T-cell (primary cell): ENCODE measurements around the gene ABCA12. TPM values are rescaled to one million over a fixed set of nuclear protein-coding genes. Genes with fewer than 3 reads are reported as not detected.

Experiments
- ATAC-seq, 4 experiments: fragments of 200-7000 bp in 3 of 4; fragments of 150-1000 bp in 1 of 4; cut with Tn5 transposase; replicated peaks in 1 of 4; 1 replicate in 3 of 4; 2 replicates in 1 of 4; pipeline ENCODE4 v1.10.0; 2021; ENCODE audit warnings: moderate library complexity in 3 of 4, mild to moderate bottlenecking in 2 of 4, moderate number of reproducible peaks in 1 of 4
- CTCF ChIA-PET, 2 donors: fragments of 300-600 bp; sonication (Branson Sonifier 250); formaldehyde crosslinking; loops; one replicate each; lab custom pipeline; 2022; ENCODE audit warnings: antibody characterized with exemption in 2 of 2; lab: Charles Lee
- POLR2A ChIA-PET, 2 donors: fragments of 300-600 bp; sonication (Branson Sonifier 250); formaldehyde crosslinking; loops; one replicate each; lab custom pipeline; 2022; ENCODE audit warnings: antibody characterized with exemption in 2 of 2; lab: Charles Lee
- DNase-seq, 35 experiments: peaks; one replicate each; pipeline versions ENCODE4 v3.0.0 to v3.0.0-alpha.2; 2013 to 2023
- H3K27ac ChIP-seq: one replicate; pipeline ENCODE4 v1.5.1; 2013; ENCODE audit warnings: low read length
- H3K27me3 ChIP-seq, 2 experiments: replicated peaks in 1 of 2; 1 replicate in 1 of 2; 2 replicates in 1 of 2; pipeline versions ENCODE4 v1.6.1 to v1.7.0; 2013; ENCODE audit warnings: low read length in 1 of 2, mixed read lengths in 1 of 2; ENCODE audit not compliant: control insufficient read depth in 2 of 2, insufficient read depth in 2 of 2; ENCODE audit errors: extremely low read depth in 1 of 2
- H3K36me3 ChIP-seq, 2 donors: 1 replicate in 1 of 2; 2 replicates in 1 of 2; pipeline versions ENCODE4 v1.6.1 to v1.7.0; 2013; ENCODE audit warnings: low read length in 1 of 2; ENCODE audit not compliant: control insufficient read depth in 2 of 2, insufficient read depth in 1 of 2; ENCODE audit errors: extremely low read depth in 1 of 2
- H3K4me1 ChIP-seq, 2 experiments: 1 replicate in 1 of 2; 2 replicates in 1 of 2; pipeline versions ENCODE4 v1.6.1 to v1.7.0; 2013; ENCODE audit warnings: low read length in 2 of 2, mixed read lengths in 1 of 2; ENCODE audit not compliant: insufficient read depth in 2 of 2, control insufficient read depth in 1 of 2; ENCODE audit errors: extremely low read depth in 1 of 2
- H3K4me3 ChIP-seq, 2 donors: 1 replicate in 1 of 2; 2 replicates in 1 of 2; pipeline versions ENCODE4 v1.5.1 to v1.7.0; 2013; ENCODE audit warnings: mild to moderate bottlenecking in 2 of 2, low read length in 1 of 2, moderate library complexity in 1 of 2; ENCODE audit not compliant: control insufficient read depth in 1 of 2; ENCODE audit errors: extremely low read depth in 1 of 2
- H3K9me3 ChIP-seq: 2 replicates; pipeline ENCODE4 v1.7.0; 2013
- H3K27ac Mint-ChIP-seq, 2 donors: one replicate each; pipeline ENCODE4 v1.8.0; 2020 to 2021; ENCODE audit warnings: mild to moderate bottlenecking in 2 of 2, mixed read lengths in 2 of 2
- H3K27me3 Mint-ChIP-seq, 2 donors: one replicate each; pipeline ENCODE4 v1.8.0; 2021 to 2022; ENCODE audit warnings: mixed read lengths in 2 of 2
- H3K36me3 Mint-ChIP-seq: one replicate; pipeline ENCODE4 v1.8.0; 2021; ENCODE audit warnings: mixed read lengths
- H3K4me1 Mint-ChIP-seq, 3 donors: one replicate each; pipeline ENCODE4 v1.8.0; 2020 to 2022; ENCODE audit warnings: mixed read lengths in 3 of 3, mild to moderate bottlenecking in 1 of 3
- H3K4me3 Mint-ChIP-seq, 3 donors: one replicate each; pipeline ENCODE4 v1.8.0; 2020 to 2022; ENCODE audit warnings: mild to moderate bottlenecking in 3 of 3, mixed read lengths in 3 of 3, moderate library complexity in 3 of 3
- H3K9me3 Mint-ChIP-seq, 3 donors: one replicate each; pipeline ENCODE4 v1.8.0; 2020 to 2022; ENCODE audit warnings: mixed read lengths in 3 of 3
- WGBS: methylation state at CpG from one replicate; pipeline ENCODE4 v1.1.5; 2013; ENCODE audit warnings: missing lambda C conversion rate; ENCODE audit not compliant: insufficient coverage; 5-methylcytosine and 5-hydroxymethylcytosine counted together
- total RNA-seq, 35 experiments: library from RNA in 6 of 35; stranded (reverse) in 6 of 35; fragments of 120-200 nt in 1 of 35; gene quantifications; one replicate each; pipeline versions ENCODE4 v1.2.1 to v1.2.4 and lab custom pipeline; 2013 to 2026

The ABCA12 gene
- total RNA-seq, 5 donors from 2014 or later (not counting 1 experiment from before 2014, with no cell fraction given): not detected

GRCh38 chr2:214992911-214993310 is 145.5 kb downstream of the ABCA12 start:
- Histone ChIP-seq H3K9me3 (no peaks in the 10 kb centered on the region), H3K27ac (no peak overlapping the region), H3K4me3 (no peak overlapping the region), H3K36me3 (no peaks in the 10 kb centered on the region), H3K27me3 (no peaks in the 10 kb centered on the region), H3K4me1 (no peaks in the 10 kb centered on the region)
- Mint-ChIP-seq H3K4me1 (no peaks in the 10 kb centered on the region), H3K27ac (no peak overlapping the region), H3K27me3 (peaks cover 0 to 2% of the 10 kb centered on the region in 2 donors), H3K36me3 (no peaks in the 10 kb centered on the region), H3K9me3 (no peaks in the 10 kb centered on the region), H3K4me3 (no peak overlapping the region)
- DNase-seq: no peak
- WGBS: 89% methylated on average over 3 of the region's 4 CpGs
- CTCF ChIA-PET: no interaction called here
- POLR2A ChIA-PET: no interaction called here
- no peak for ATAC-seq

GRCh38 chr2:214989187-214989586 is 149.2 kb downstream of the ABCA12 start:
- Histone ChIP-seq H3K4me3 (no peak overlapping the region), H3K27ac (no peak overlapping the region), H3K27me3 (no peaks in the 10 kb centered on the region), H3K9me3 (no peaks in the 10 kb centered on the region), H3K36me3 (no peaks in the 10 kb centered on the region), H3K4me1 (no peaks in the 10 kb centered on the region)
- Mint-ChIP-seq H3K27me3 (peaks cover 2 to 6% of the 10 kb centered on the region in 2 donors), H3K27ac (no peak overlapping the region), H3K36me3 (no peaks in the 10 kb centered on the region), H3K4me3 (no peak overlapping the region), H3K9me3 (no peaks in the 10 kb centered on the region), H3K4me1 (no peaks in the 10 kb centered on the region)
- ATAC-seq: no peak
- POLR2A ChIA-PET: no interaction called here
- CTCF ChIA-PET: no interaction called here
- WGBS: 88% methylated on average over 3 of the region's 3 CpGs
- DNase-seq: no peak

- Histone ChIP-seq H3K4me1 (no peaks in the 10 kb centered on the region), H3K27ac (no peak overlapping the region), H3K27me3 (no peaks in the 10 kb centered on the region), H3K36me3 (no peaks in the 10 kb centered on the region), H3K9me3 (no peaks in the 10 kb centered on the region), H3K4me3 (no peak overlapping the region)
- WGBS: no CpG with 5 or more reads among the region's 3 CpGs
- ATAC-seq: no peak
- no peak for DNase-seq
- no peaks in the 10 kb centered on the region for H3K36me3 Mint-ChIP-seq
- H3K27me3 Mint-ChIP-seq: peaks cover 0 to 6% of the 10 kb centered on the region in 2 donors
- ChIA-PET CTCF (no interaction called here), POLR2A (no interaction called here)
- H3K4me1 Mint-ChIP-seq: no peaks in the 10 kb centered on the region
- H3K4me3 Mint-ChIP-seq: no peak overlapping the region
- no peaks in the 10 kb centered on the region for H3K9me3 Mint-ChIP-seq
- no peak overlapping the region for H3K27ac Mint-ChIP-seq
Observed at GRCh38 chr2:214987261-214987660, 151.2 kb downstream of the ABCA12 start.

- H3K4me1 Mint-ChIP-seq: no peaks in the 10 kb centered on the region
- Histone ChIP-seq H3K4me3 (no peak overlapping the region), H3K36me3 (no peaks in the 10 kb centered on the region), H3K4me1 (no peaks in the 10 kb centered on the region), H3K27ac (no peak overlapping the region), H3K9me3 (no peaks in the 10 kb centered on the region), H3K27me3 (no peaks in the 10 kb centered on the region)
- ATAC-seq: no peak
- no peak overlapping the region for H3K4me3 Mint-ChIP-seq
- H3K9me3 Mint-ChIP-seq: no peaks in the 10 kb centered on the region
- POLR2A ChIA-PET: interaction anchor here in 1 of 2 donors (0.8 kb wide), 1 partner anchor 295 kb away, joined by 3 read pairs; no protein-coding TSS in a partner anchor
- no CpG with 5 or more reads among the region's 3 CpGs for WGBS
- CTCF ChIA-PET: no interaction called here
- DNase-seq: no peak
- peaks cover 0 to 6% of the 10 kb centered on the region in 2 donors for H3K27me3 Mint-ChIP-seq
- no peak overlapping the region for H3K27ac Mint-ChIP-seq
- no peaks in the 10 kb centered on the region for H3K36me3 Mint-ChIP-seq
Observed at GRCh38 chr2:214985619-214986018, 152.8 kb downstream of the ABCA12 start.

- no peaks in the 10 kb centered on the region for H3K4me1 ChIP-seq
- ATAC-seq (no peak), DNase-seq (no peak)
- no peaks in the 10 kb centered on the region for H3K36me3 Mint-ChIP-seq
- ChIA-PET CTCF (no interaction called here), POLR2A (no interaction called here)
- no peak overlapping the region for H3K27ac Mint-ChIP-seq
- no peaks in the 10 kb centered on the region for H3K27me3 Mint-ChIP-seq
- WGBS: no CpG with 5 or more reads among the region's 5 CpGs
- no peaks in the 10 kb centered on the region for H3K4me1 Mint-ChIP-seq
- no peaks in the 10 kb centered on the region for H3K27me3 ChIP-seq
- no peaks in the 10 kb centered on the region for H3K9me3 ChIP-seq
- no peak overlapping the region for H3K4me3 ChIP-seq
- H3K27ac ChIP-seq: no peak overlapping the region
- peaks cover 4 to 15% (median 9%) of the 10 kb centered on the region in 3 donors for H3K9me3 Mint-ChIP-seq
- no peak overlapping the region for H3K4me3 Mint-ChIP-seq
- no peaks in the 10 kb centered on the region for H3K36me3 ChIP-seq
Observed at GRCh38 chr2:214966420-214966819, 172.0 kb downstream of the ABCA12 start.

- no peak overlapping the region for H3K27ac Mint-ChIP-seq
- Histone ChIP-seq H3K27me3 (no peaks in the 10 kb centered on the region), H3K36me3 (no peaks in the 10 kb centered on the region), H3K4me3 (no peak overlapping the region), H3K9me3 (no peaks in the 10 kb centered on the region), H3K4me1 (no peaks in the 10 kb centered on the region), H3K27ac (no peak overlapping the region)
- H3K27me3 Mint-ChIP-seq: no peaks in the 10 kb centered on the region
- POLR2A ChIA-PET: no interaction called here
- no peaks in the 10 kb centered on the region for H3K4me1 Mint-ChIP-seq
- H3K9me3 Mint-ChIP-seq: peaks cover 4 to 15% (median 9%) of the 10 kb centered on the region in 3 donors
- DNase-seq (no peak), ATAC-seq (no peak)
- no peaks in the 10 kb centered on the region for H3K36me3 Mint-ChIP-seq
- CTCF ChIA-PET: no interaction called here
- H3K4me3 Mint-ChIP-seq: no peak overlapping the region
Observed at GRCh38 chr2:214960677-214961076, 177.7 kb downstream of the ABCA12 start.

GRCh38 chr2:214946949-214947348 is 191.5 kb downstream of the ABCA12 start:
- no CpG with 5 or more reads among the region's 2 CpGs for WGBS
- Mint-ChIP-seq H3K4me1 (no peaks in the 10 kb centered on the region), H3K9me3 (peaks cover 0 to under 1% (median 0%) of the 10 kb centered on the region in 3 donors), H3K27ac (no peak overlapping the region), H3K27me3 (peaks cover 0 to 2% of the 10 kb centered on the region in 2 donors), H3K36me3 (no peaks in the 10 kb centered on the region), H3K4me3 (no peak overlapping the region)
- DNase-seq: no peak
- POLR2A ChIA-PET: no interaction called here
- no peak overlapping the region for H3K27ac ChIP-seq
- no peak overlapping the region for H3K4me3 ChIP-seq
- no peaks in the 10 kb centered on the region for H3K9me3 ChIP-seq
- H3K36me3 ChIP-seq: no peaks in the 10 kb centered on the region
- CTCF ChIA-PET: no interaction called here
- ATAC-seq: no peak
- no peaks in the 10 kb centered on the region for H3K4me1 ChIP-seq
- H3K27me3 ChIP-seq: no peaks in the 10 kb centered on the region
